Right lobe of liver (tissue), 4 donors: ENCODE results near the gene SLC4A9.

Source experiments
- POLR2A ChIP-seq: fragments of 450-650 bp; IDR thresholded peaks from one replicate; pipeline ENCODE4 v1.6.1; 2017; ENCODE audit warnings: antibody characterized with exemption, mild to moderate bottlenecking
- TF ChIP-seq, protein P1 (sequence below), 4 donors: fragments of 200-600 bp in 3 of 4; fragments of 450-650 bp in 1 of 4; IDR thresholded peaks; one replicate each; pipeline versions ENCODE4 v1.5.1 to v1.8.0; 2016 to 2022; ENCODE audit warnings: antibody characterized with exemption in 4 of 4, mild to moderate bottlenecking in 2 of 4
- donor health status: DM: no; HTN: no; CAD: no.
- donor health status: DM: no; HTN: no; CAD: no.
- donor health status: DM: no; HTN: yes; CAD: no.

DNA sequence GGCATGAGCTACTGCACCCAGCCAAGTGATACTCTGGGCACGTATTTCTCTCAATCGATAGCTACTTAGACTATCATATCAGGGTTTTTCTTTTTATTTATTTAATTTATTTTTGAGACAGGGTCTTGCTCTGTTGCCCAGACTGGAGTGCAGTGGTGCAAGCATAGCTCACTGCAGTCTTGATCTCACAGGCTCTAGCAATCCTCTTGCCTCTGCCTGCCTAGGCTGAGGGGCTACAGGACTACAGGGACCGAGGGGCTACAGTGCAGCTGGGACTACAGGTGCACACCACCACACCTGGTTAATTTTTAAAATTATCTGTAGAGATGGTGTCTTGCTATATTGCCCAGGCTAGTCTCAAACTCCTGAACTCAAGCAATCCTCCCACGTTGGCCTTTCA is 21.4 kb downstream of the SLC4A9 start:
- TF ChIP-seq, protein P1, sequence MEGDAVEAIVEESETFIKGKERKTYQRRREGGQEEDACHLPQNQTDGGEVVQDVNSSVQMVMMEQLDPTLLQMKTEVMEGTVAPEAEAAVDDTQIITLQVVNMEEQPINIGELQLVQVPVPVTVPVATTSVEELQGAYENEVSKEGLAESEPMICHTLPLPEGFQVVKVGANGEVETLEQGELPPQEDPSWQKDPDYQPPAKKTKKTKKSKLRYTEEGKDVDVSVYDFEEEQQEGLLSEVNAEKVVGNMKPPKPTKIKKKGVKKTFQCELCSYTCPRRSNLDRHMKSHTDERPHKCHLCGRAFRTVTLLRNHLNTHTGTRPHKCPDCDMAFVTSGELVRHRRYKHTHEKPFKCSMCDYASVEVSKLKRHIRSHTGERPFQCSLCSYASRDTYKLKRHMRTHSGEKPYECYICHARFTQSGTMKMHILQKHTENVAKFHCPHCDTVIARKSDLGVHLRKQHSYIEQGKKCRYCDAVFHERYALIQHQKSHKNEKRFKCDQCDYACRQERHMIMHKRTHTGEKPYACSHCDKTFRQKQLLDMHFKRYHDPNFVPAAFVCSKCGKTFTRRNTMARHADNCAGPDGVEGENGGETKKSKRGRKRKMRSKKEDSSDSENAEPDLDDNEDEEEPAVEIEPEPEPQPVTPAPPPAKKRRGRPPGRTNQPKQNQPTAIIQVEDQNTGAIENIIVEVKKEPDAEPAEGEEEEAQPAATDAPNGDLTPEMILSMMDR (IDR thresholded peaks at IDR 0.05), result no peak
- TF ChIP-seq POLR2A, result no peak
